Panc1 (cell line): ENCODE results near the gene RPL12. TPM values are rescaled to one million over a fixed set of nuclear protein-coding genes. Genes with fewer than 3 reads are reported as not detected.
A peak's percentile ranks its signal among the peaks of the same experiment; 100 is the strongest.

Experiments
- ATAC-seq: fragments of 200-7000 bp; cut with Tn5 transposase; 2 replicates; pipeline ENCODE4 v1.9.1; 2020; ENCODE audit warnings: mild to moderate bottlenecking, moderate library complexity
- BruUV-seq: library from RNA; stranded (reverse); fragments of 400-500 nt; replicated peaks from 2 replicates; lab custom pipeline; 2021; lab: Mats Ljungman, UMichigan
- CTCF ChIA-PET: fragments of 300-600 bp; sonication (Branson Sonifier 250); formaldehyde crosslinking; loops from one replicate; lab custom pipeline; 2022; ENCODE audit warnings: antibody characterized with exemption; lab: Charles Lee
- POLR2A ChIA-PET: fragments of 300-600 bp; sonication (Branson Sonifier 250); formaldehyde crosslinking; loops from one replicate; lab custom pipeline; 2022; ENCODE audit warnings: antibody characterized with exemption; lab: Charles Lee
- DNase-seq: peaks from one replicate; pipeline ENCODE4 v3.0.0-alpha.2; 2010; ENCODE audit warnings: low read depth, low spot score
- H3K27ac ChIP-seq: 2 replicates; pipeline ENCODE4 v1.5.1; 2011; ENCODE audit warnings: mild to moderate bottlenecking, low read length, inconsistent platforms
- H3K27me3 ChIP-seq: fragments of 200-500 bp; sonication (Bioruptor generic); 2 replicates; pipeline ENCODE4 v1.6.0; 2014; ENCODE audit warnings: low read length, inconsistent platforms; ENCODE audit not compliant: control insufficient read depth, insufficient read depth
- H3K36me3 ChIP-seq: fragments of 200-500 bp; sonication (Bioruptor generic); 2 replicates; pipeline ENCODE4 v1.5.1; 2014; ENCODE audit warnings: inconsistent platforms, mild to moderate bottlenecking, low read length, moderate library complexity; ENCODE audit not compliant: control insufficient read depth, insufficient read depth
- H3K4me1 ChIP-seq: 2 replicates; pipeline ENCODE4 v1.5.1; 2011; ENCODE audit warnings: inconsistent platforms, mild to moderate bottlenecking, low read length, moderate library complexity; ENCODE audit not compliant: control insufficient read depth, insufficient read depth
- H3K4me3 ChIP-seq, 2 experiments: 2 replicates each; pipeline ENCODE4 v1.5.1; 2011 to 2012; ENCODE audit warnings: low read depth in 2 of 2, low read length in 2 of 2, mild to moderate bottlenecking in 2 of 2, inconsistent platforms in 1 of 2, moderate library complexity in 1 of 2
- H3K9me3 ChIP-seq: fragments of 200-500 bp; sonication (Bioruptor generic); 2 replicates; pipeline ENCODE4 v1.5.1; 2014; ENCODE audit warnings: low read depth, mild to moderate bottlenecking, inconsistent platforms, low read length, moderate library complexity; ENCODE audit not compliant: control insufficient read depth, insufficient read depth
- POLR2AphosphoS5 ChIP-seq: IDR thresholded peaks from 2 replicates; pipeline ENCODE4 v1.6.1; 2012; ENCODE audit warnings: mild to moderate bottlenecking, low read depth, low read length, moderate library complexity
- SIN3A ChIP-seq: IDR thresholded peaks from 2 replicates; pipeline ENCODE4 v1.6.1; 2012; ENCODE audit warnings: low read depth, mild to moderate bottlenecking, low read length, moderate library complexity, borderline replicate concordance; ENCODE audit not compliant: insufficient read depth
- TCF7L2 ChIP-seq: IDR thresholded peaks from 2 replicates; pipeline ENCODE4 v1.6.1; 2011; ENCODE audit warnings: mild to moderate bottlenecking, low read depth, low read length, inconsistent platforms
- in situ Hi-C: cut with HindIII; loops from 2 replicates; pipeline ENCODE4 v1.10.0; 2016; ENCODE audit warnings: low sequenced_read_pairs, low pct_unique_long_range_greater_than_20kb
- intact Hi-C: fragments of 100-400 bp; cut with micrococcal nuclease; formaldehyde crosslinking; loops from one replicate; pipeline ENCODE4 v1.10.0; 2022; ENCODE audit not compliant: unreplicated experiment
- total RNA-seq: library from RNA; stranded (reverse); gene quantifications from one replicate; pipeline ENCODE4 v1.2.1, GENCODE V29; 2021; ENCODE audit not compliant: unreplicated experiment
- TF ChIP-seq, protein P1 (sequence below), 2 experiments: IDR thresholded peaks; 2 replicates each; pipeline ENCODE4 v1.6.1; 2011 to 2012; ENCODE audit warnings: low read depth in 2 of 2, control low read depth in 1 of 2, low read length in 1 of 2, mild to moderate bottlenecking in 1 of 2, moderate library complexity in 1 of 2; ENCODE audit not compliant: insufficient read depth in 1 of 2
- TF ChIP-seq, protein P2 (sequence below): fragments of 450-650 bp; IDR thresholded peaks from 2 replicates; pipeline ENCODE4 v1.5.1; 2017; ENCODE audit warnings: mild to moderate bottlenecking

RPL12 gene
- total RNA-seq, 1 experiment from 2014 or later = 951 TPM

GRCh38 chr9:127491516-127491915 is 40.3 kb upstream of the RPL12 start:
- in situ Hi-C loops = no loop called here
- ChIA-PET CTCF (no interaction called here), POLR2A (no interaction called here)
- BruUV-seq = no TSS peak
- no peak for TF ChIP-seq POLR2AphosphoS5
- no peak for TF ChIP-seq TCF7L2
- no peak for TF ChIP-seq SIN3A
- TF ChIP-seq, protein P1, sequence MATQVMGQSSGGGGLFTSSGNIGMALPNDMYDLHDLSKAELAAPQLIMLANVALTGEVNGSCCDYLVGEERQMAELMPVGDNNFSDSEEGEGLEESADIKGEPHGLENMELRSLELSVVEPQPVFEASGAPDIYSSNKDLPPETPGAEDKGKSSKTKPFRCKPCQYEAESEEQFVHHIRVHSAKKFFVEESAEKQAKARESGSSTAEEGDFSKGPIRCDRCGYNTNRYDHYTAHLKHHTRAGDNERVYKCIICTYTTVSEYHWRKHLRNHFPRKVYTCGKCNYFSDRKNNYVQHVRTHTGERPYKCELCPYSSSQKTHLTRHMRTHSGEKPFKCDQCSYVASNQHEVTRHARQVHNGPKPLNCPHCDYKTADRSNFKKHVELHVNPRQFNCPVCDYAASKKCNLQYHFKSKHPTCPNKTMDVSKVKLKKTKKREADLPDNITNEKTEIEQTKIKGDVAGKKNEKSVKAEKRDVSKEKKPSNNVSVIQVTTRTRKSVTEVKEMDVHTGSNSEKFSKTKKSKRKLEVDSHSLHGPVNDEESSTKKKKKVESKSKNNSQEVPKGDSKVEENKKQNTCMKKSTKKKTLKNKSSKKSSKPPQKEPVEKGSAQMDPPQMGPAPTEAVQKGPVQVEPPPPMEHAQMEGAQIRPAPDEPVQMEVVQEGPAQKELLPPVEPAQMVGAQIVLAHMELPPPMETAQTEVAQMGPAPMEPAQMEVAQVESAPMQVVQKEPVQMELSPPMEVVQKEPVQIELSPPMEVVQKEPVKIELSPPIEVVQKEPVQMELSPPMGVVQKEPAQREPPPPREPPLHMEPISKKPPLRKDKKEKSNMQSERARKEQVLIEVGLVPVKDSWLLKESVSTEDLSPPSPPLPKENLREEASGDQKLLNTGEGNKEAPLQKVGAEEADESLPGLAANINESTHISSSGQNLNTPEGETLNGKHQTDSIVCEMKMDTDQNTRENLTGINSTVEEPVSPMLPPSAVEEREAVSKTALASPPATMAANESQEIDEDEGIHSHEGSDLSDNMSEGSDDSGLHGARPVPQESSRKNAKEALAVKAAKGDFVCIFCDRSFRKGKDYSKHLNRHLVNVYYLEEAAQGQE (IDR thresholded peaks at IDR 0.05; ENCODE audit: insufficient read depth in 1 of 2, low read depth in 2 of 2, low read length in 1 of 2) = no peak
- TF ChIP-seq, protein P2, sequence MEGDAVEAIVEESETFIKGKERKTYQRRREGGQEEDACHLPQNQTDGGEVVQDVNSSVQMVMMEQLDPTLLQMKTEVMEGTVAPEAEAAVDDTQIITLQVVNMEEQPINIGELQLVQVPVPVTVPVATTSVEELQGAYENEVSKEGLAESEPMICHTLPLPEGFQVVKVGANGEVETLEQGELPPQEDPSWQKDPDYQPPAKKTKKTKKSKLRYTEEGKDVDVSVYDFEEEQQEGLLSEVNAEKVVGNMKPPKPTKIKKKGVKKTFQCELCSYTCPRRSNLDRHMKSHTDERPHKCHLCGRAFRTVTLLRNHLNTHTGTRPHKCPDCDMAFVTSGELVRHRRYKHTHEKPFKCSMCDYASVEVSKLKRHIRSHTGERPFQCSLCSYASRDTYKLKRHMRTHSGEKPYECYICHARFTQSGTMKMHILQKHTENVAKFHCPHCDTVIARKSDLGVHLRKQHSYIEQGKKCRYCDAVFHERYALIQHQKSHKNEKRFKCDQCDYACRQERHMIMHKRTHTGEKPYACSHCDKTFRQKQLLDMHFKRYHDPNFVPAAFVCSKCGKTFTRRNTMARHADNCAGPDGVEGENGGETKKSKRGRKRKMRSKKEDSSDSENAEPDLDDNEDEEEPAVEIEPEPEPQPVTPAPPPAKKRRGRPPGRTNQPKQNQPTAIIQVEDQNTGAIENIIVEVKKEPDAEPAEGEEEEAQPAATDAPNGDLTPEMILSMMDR = no peak
- ATAC-seq (0 out of 2 replicates have a peak, but pooled peaks have one; percentile 6), DNase-seq (no peak)
- Histone ChIP-seq H3K9me3 (no peaks in the 10 kb centered on the region), H3K36me3 (no peaks in the 10 kb centered on the region), H3K4me1 (peaks cover 10% of the 10 kb centered on the region), H3K4me3 (no peak overlapping the region), H3K27ac (no peak overlapping the region), H3K27me3 (no peaks in the 10 kb centered on the region)
- intact Hi-C loops = no loop called here

DNA sequence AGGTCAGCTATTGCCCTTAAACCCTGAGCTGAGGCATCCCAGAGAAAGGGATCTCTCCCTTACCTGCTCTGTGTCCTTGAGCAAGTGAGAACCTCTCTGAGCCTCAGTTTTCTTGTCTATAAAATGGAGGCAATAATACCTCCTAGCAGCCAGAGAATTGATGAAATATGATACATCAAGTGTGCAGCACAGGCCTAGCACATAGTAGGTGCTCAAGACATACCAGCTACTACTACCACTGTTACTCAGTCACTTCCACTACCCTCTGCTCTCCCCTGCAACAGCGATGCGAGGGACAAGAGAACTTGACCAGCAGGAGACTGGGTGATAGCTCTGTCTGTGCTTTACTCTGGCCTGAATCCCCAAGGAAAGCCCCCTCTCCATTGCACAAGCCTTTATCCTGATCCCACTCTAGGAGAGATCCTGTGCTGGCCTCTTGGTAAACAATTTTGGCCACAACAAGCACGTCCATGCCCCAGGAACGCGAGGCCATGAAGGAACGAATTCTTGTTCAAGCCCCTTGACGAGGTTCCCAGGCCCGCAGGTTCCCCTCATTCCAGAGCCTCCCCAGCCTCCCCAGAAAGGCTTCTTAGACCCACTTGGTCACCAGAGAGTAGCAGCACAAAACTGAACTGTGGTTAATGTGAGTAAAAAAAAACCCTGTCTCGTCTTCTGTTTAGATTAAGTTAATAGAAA is 39.5 kb upstream of the RPL12 start:
- ATAC-seq = no peak
- no TSS peak for BruUV-seq
- POLR2A ChIA-PET = interaction anchor here (0.6 to 0.7 kb wide), 2 partner anchors 65 to 363 kb away, joined by 3 to 11 read pairs; no protein-coding TSS in a partner anchor
- Histone ChIP-seq H3K9me3 (no peaks in the 10 kb centered on the region), H3K27ac (no peak overlapping the region), H3K36me3 (no peaks in the 10 kb centered on the region), H3K4me1 (peaks cover 8% of the 10 kb centered on the region), H3K4me3 (no peak overlapping the region), H3K27me3 (no peaks in the 10 kb centered on the region)
- in situ Hi-C loops (no loop called here), intact Hi-C loops (no loop called here)
- no peak for DNase-seq
- no peak for TF ChIP-seq SIN3A
- no peak for TF ChIP-seq POLR2AphosphoS5
- TF ChIP-seq, protein P2 = no peak
- TF ChIP-seq, protein P1 (IDR thresholded peaks at IDR 0.05; ENCODE audit: insufficient read depth in 1 of 2, low read depth in 2 of 2, low read length in 1 of 2) = no peak
- TF ChIP-seq TCF7L2 = no peak
- CTCF ChIA-PET = interaction anchor here (0.6 to 1.0 kb wide), 2 partner anchors 13 to 311 kb away, joined by 4 to 5 read pairs; no protein-coding TSS in a partner anchor
